Natural killer cell (primary cell): ENCODE measurements around the gene GNL2. TPM values are rescaled to one million over a fixed set of nuclear protein-coding genes. Genes with fewer than 3 reads are reported as not detected.
"Not testable (repeated sequence)": the region's sequence is repeated elsewhere in the genome, so short reads cannot be mapped to it uniquely, and the experiment has no call there.

Experiments
- ATAC-seq, 3 donors: fragments of 150-1000 bp in 2 of 3; fragments of 200-7000 bp in 1 of 3; cut with Tn5 transposase; 1 replicate in 1 of 3; 2 replicates in 2 of 3; pipeline ENCODE4 v1.10.0; 2021; ENCODE audit warnings: mild to moderate bottlenecking in 2 of 3, moderate library complexity in 2 of 3
- DNase-seq, 2 donors: peaks; one replicate each; pipeline versions ENCODE4 v3.0.0 to v3.0.0-alpha.2; 2013 to 2021; ENCODE audit warnings: mixed read lengths in 1 of 2
- H3K27ac ChIP-seq: one replicate; pipeline ENCODE4 v1.5.1; 2013; ENCODE audit warnings: mild to moderate bottlenecking, low read length
- H3K27me3 ChIP-seq: one replicate; pipeline ENCODE4 v1.6.1; 2013; ENCODE audit warnings: low read length; ENCODE audit not compliant: control insufficient read depth, insufficient read depth
- H3K36me3 ChIP-seq: one replicate; pipeline ENCODE4 v1.6.1; 2013; ENCODE audit warnings: low read length; ENCODE audit not compliant: control insufficient read depth, insufficient read depth
- H3K4me1 ChIP-seq: one replicate; pipeline ENCODE4 v1.6.1; 2013; ENCODE audit warnings: low read length; ENCODE audit not compliant: control insufficient read depth, insufficient read depth
- H3K4me3 ChIP-seq: one replicate; pipeline ENCODE4 v1.5.1; 2013; ENCODE audit warnings: low read length
- H3K9me3 ChIP-seq: one replicate; pipeline ENCODE4 v1.6.1; 2013; ENCODE audit warnings: low read length; ENCODE audit not compliant: control insufficient read depth, insufficient read depth
- H3K27ac Mint-ChIP-seq, 2 donors: one replicate each; pipeline ENCODE4 v1.8.0; 2022; ENCODE audit warnings: mild to moderate bottlenecking in 2 of 2, mixed read lengths in 2 of 2, moderate library complexity in 1 of 2
- H3K27me3 Mint-ChIP-seq, 2 donors: one replicate each; pipeline ENCODE4 v1.8.0; 2022; ENCODE audit warnings: low read depth in 2 of 2, mixed read lengths in 2 of 2
- H3K36me3 Mint-ChIP-seq: one replicate; pipeline ENCODE4 v1.8.0; 2022; ENCODE audit warnings: mixed read lengths
- H3K4me1 Mint-ChIP-seq, 2 donors: one replicate each; pipeline ENCODE4 v1.8.0; 2022; ENCODE audit warnings: mixed read lengths in 2 of 2
- H3K4me3 Mint-ChIP-seq: one replicate; pipeline ENCODE4 v1.8.0; 2022; ENCODE audit warnings: mild to moderate bottlenecking, moderate library complexity, mixed read lengths
- H3K9me3 Mint-ChIP-seq, 2 donors: one replicate each; pipeline ENCODE4 v1.8.0; 2022; ENCODE audit warnings: mixed read lengths in 2 of 2
- WGBS: methylation state at CpG from one replicate; pipeline ENCODE4 v1.1.7; 2013; ENCODE audit warnings: missing lambda C conversion rate; ENCODE audit not compliant: insufficient coverage; 5-methylcytosine and 5-hydroxymethylcytosine counted together
- intact Hi-C: fragments of 100-400 bp; cut with micrococcal nuclease; formaldehyde crosslinking; loops from one replicate; pipeline ENCODE4 v1.14.2; 2022
- total RNA-seq, 4 donors: library from RNA; stranded (reverse); fragments of 120-200 nt in 1 of 4; gene quantifications; one replicate each; pipeline versions ENCODE4 v1.2.3 to v1.2.4, GENCODE V29; 2013 to 2022
- TF ChIP-seq, protein P1 (sequence below): fragments of 200-600 bp; IDR thresholded peaks from one replicate; pipeline ENCODE4 v1.8.0; 2022; ENCODE audit warnings: antibody characterized with exemption

Gene GNL2
- total RNA-seq, 3 donors from 2014 or later (not counting 1 experiment from before 2014, with no cell fraction given), result 70.7 to 89.9 (median 85.8) TPM

DNA sequence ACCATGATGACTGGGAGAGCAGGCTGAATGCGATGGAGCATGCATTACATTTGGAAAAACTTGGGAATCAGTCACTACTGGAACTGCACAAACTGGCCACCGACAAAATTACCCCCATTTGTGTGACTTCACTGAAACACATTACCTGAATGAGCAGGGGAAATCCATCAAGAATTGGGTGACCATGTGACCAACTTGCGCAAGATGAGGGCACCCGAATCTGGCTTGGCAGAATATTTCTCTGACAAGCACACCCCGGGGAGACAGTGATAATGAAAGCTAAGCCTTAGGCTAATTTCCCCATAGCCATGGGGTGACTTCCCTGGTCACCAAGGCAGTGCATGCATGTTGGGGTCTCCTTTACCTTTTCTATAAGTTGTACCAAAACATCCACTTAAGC lies 50.7 kb downstream of the GNL2 start:
- no peak for DNase-seq
- intact Hi-C loops, result no loop called here
- H3K27me3 ChIP-seq, result no peaks in the 10 kb centered on the region
- H3K27ac ChIP-seq, result no peak overlapping the region
- TF ChIP-seq, protein P1, sequence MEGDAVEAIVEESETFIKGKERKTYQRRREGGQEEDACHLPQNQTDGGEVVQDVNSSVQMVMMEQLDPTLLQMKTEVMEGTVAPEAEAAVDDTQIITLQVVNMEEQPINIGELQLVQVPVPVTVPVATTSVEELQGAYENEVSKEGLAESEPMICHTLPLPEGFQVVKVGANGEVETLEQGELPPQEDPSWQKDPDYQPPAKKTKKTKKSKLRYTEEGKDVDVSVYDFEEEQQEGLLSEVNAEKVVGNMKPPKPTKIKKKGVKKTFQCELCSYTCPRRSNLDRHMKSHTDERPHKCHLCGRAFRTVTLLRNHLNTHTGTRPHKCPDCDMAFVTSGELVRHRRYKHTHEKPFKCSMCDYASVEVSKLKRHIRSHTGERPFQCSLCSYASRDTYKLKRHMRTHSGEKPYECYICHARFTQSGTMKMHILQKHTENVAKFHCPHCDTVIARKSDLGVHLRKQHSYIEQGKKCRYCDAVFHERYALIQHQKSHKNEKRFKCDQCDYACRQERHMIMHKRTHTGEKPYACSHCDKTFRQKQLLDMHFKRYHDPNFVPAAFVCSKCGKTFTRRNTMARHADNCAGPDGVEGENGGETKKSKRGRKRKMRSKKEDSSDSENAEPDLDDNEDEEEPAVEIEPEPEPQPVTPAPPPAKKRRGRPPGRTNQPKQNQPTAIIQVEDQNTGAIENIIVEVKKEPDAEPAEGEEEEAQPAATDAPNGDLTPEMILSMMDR, result no peak
- Mint-ChIP-seq H3K9me3 (no peaks in the 10 kb centered on the region), H3K27me3 (no peaks in the 10 kb centered on the region), H3K27ac (peak overlapping the region in 1 of 2 donors; percentile 26), H3K36me3 (peaks cover 20% of the 10 kb centered on the region), H3K4me1 (peaks cover 12 to 18% of the 10 kb centered on the region in 2 donors), H3K4me3 (no peak overlapping the region)
- no peaks in the 10 kb centered on the region for H3K4me1 ChIP-seq
- ATAC-seq, result no peak
- no peak overlapping the region for H3K4me3 ChIP-seq
- H3K36me3 ChIP-seq, result peaks cover 31% of the 10 kb centered on the region
- 91% methylated on average over 5 of the region's 5 CpGs for WGBS
- no peaks in the 10 kb centered on the region for H3K9me3 ChIP-seq

DNA sequence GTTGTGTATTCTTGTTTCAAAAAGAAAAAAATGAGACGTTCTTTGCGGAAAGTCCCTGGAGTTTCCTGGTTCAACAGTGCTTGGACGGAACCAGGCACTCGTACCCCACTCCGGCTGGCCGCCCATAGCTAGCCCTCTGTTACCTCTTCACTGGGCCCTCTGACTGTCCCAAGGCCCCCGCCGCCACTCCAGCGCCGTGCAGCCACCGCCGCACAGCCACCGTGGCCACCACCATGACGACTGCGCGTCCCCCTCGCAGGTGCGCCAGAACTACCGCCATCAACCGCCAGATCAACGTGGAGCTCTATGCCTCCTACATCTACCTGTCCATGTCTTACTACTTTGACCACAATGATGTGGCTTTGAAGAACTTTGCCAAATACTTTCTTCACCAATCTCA lies 51.2 kb downstream of the GNL2 start:
- Histone ChIP-seq H3K4me3 (no peak overlapping the region), H3K36me3 (peaks cover 36% of the 10 kb centered on the region), H3K9me3 (no peaks in the 10 kb centered on the region), H3K27me3 (no peaks in the 10 kb centered on the region), H3K27ac (no peak overlapping the region), H3K4me1 (no peaks in the 10 kb centered on the region)
- ATAC-seq, result no peak
- Mint-ChIP-seq H3K9me3 (no peaks in the 10 kb centered on the region), H3K4me1 (peaks cover 7 to 13% of the 10 kb centered on the region in 2 donors), H3K27me3 (no peaks in the 10 kb centered on the region), H3K36me3 (peaks cover 20% of the 10 kb centered on the region), H3K27ac (peak overlapping the region in 1 of 2 donors; percentile 26), H3K4me3 (no peak overlapping the region)
- TF ChIP-seq, protein P1, result no peak
- WGBS, result 97% methylated on average over 21 of the region's 21 CpGs
- intact Hi-C loops, result no loop called here
- no peak for DNase-seq

DNA sequence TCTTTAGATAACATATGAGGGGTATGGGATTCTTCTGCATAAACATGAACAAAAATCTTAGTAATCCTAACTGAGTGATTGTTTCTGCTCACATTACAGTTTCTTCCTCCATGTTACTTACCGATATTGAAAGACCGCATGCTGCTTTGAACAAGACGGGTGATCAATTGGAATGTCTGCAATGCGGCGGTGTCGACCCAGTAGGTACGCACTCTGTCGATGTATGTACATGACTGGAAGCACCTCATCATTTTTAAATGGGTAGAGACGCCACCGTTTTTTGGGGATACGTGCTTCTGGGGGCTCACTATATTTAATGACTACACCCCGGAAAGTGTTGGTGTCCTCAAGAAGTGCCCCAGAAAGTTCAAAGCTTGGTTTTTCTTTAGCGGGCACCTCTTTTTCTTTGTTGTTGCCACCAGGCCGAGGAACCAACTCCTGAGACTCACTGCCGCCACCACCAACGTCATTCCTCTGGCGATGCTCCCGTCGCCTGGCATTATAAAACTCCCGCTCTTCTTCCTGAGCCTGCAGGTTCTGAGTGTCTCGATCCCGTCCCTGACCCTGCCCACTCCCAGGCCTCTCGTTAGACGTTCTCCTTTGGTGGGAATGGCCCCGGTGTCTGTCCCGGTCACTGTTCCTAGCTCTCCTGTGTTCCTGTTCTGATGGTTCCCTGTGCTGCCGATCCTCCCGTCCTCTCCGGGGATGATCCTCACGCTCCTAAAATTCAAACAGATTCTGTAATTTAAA lies 55.5 kb downstream of the GNL2 start:
- WGBS, result 96% methylated on average over 30 of the region's 30 CpGs
- DNase-seq (no peak), ATAC-seq (no peak)
- H3K4me3 Mint-ChIP-seq, result no peak overlapping the region
- peaks cover 17% of the 10 kb centered on the region for H3K36me3 Mint-ChIP-seq
- no peaks in the 10 kb centered on the region for H3K9me3 Mint-ChIP-seq
- intact Hi-C loops, result no loop called here
- no peaks in the 10 kb centered on the region for H3K27me3 Mint-ChIP-seq
- Histone ChIP-seq H3K4me1 (no peaks in the 10 kb centered on the region), H3K36me3 (peaks cover 57% of the 10 kb centered on the region), H3K27ac (no peak overlapping the region), H3K27me3 (no peaks in the 10 kb centered on the region), H3K9me3 (no peaks in the 10 kb centered on the region), H3K4me3 (no peak overlapping the region)
- no peak overlapping the region for H3K27ac Mint-ChIP-seq
- peaks cover 13 to 22% of the 10 kb centered on the region in 2 donors for H3K4me1 Mint-ChIP-seq
- TF ChIP-seq, protein P1, result no peak

DNA sequence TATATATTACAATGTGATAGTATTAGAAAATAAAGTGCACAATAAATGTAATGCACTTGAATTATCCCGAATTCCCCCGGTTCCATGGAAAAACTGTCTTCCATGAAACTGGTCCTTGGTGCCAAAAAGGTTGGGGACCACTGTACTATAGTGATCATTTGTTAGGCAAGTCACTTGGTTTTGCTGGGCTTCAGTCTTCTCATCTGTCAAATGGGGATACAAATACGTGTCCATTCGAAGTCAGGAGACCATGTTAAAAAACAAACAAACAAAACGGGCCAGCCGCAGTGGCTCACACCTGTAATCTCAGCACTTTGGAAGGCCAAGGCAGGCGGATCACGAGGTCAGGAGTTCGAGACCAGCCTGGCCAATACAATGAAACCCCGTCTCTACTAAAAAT lies 56.6 kb downstream of the GNL2 start:
- H3K4me1 Mint-ChIP-seq, result peaks cover 21 to 22% of the 10 kb centered on the region in 2 donors

More for the DNA sequence above, 56.6 kb downstream of the GNL2 start:
- H3K27ac ChIP-seq, H3K4me1 ChIP-seq, ATAC-seq, H3K27ac Mint-ChIP-seq, H3K27me3 Mint-ChIP-seq, H3K4me3 ChIP-seq, intact Hi-C loops, H3K9me3 Mint-ChIP-seq, DNase-seq, H3K27me3 ChIP-seq, H3K4me3 Mint-ChIP-seq, H3K9me3 ChIP-seq: not testable (repeated sequence)
- H3K36me3 Mint-ChIP-seq, result peaks cover 11% of the 10 kb centered on the region
- peaks cover 54% of the 10 kb centered on the region for H3K36me3 ChIP-seq
- 98% methylated on average over 10 of the region's 10 CpGs for WGBS
